ENCODE data around the gene PLCB2. TPM values are rescaled to one million over a fixed set of nuclear protein-coding genes. Genes with fewer than 3 reads are reported as not detected.

The PLCB2 gene
- polyA plus RNA-seq, 1 donor (not counting 4 experiments of a cell fraction or from before 2014, with no cell fraction given): 0.73 TPM

GRCh38 chr15:40241269-40242212 lies 66.2 kb downstream of the PLCB2 start:
- H3K9me1 ChIP-seq (ENCODE audit: control insufficient read depth, extremely low read depth, insufficient read depth, low read length): peaks cover 8% of the 10 kb centered on the region
- peak overlapping the region; percentile 53 to 85 (median 81) for H3K4me3 ChIP-seq (ENCODE audit: control insufficient read depth in 2 of 3, extremely low read depth in 1 of 3, insufficient read depth in 2 of 3, low read depth in 1 of 3, low read length in 3 of 3)
- no peaks in the 10 kb centered on the region for H3K27me3 ChIP-seq (ENCODE audit: control insufficient read depth, extremely low read depth, insufficient read depth, low read length)
- no peak for TF ChIP-seq CTCF (optimal IDR thresholded peaks at IDR 0.05 in 1 of 3, IDR thresholded peaks at IDR 0.05 in 1 of 3, conservative IDR thresholded peaks at IDR 0.05 in 1 of 3; ENCODE audit: extremely low read depth in 1 of 3, insufficient read depth in 2 of 3, low read length in 3 of 3)
- TF ChIP-seq EZH2 (IDR thresholded peaks at IDR 0.05; ENCODE audit: low read length): no peak
- H3K36me3 ChIP-seq (ENCODE audit: control insufficient read depth in 2 of 2, extremely low read depth in 1 of 2, insufficient read depth in 2 of 2, low read length in 2 of 2): no peaks in the 10 kb centered on the region
- H3K79me2 ChIP-seq (ENCODE audit: control insufficient read depth, insufficient read depth, low read length): peaks cover 10% of the 10 kb centered on the region
- H3K4me2 ChIP-seq (ENCODE audit: control insufficient read depth, extremely low read depth, insufficient read depth, low read depth, low read length): peak overlapping the region; percentile 98
- peak overlapping the region; percentile 91 for H3K27ac ChIP-seq (ENCODE audit: control insufficient read depth, insufficient read depth, low read length)
- H4K20me1 ChIP-seq (ENCODE audit: control insufficient read depth, extremely low read depth, insufficient read depth, low read length): no peaks in the 10 kb centered on the region
- no peaks in the 10 kb centered on the region for H3K9me3 ChIP-seq (ENCODE audit: control insufficient read depth, low read depth, low read length)
- H3K9ac ChIP-seq (ENCODE audit: control insufficient read depth, extremely low read depth, insufficient read depth, low read length): peak overlapping the region; percentile 86
- peaks cover 71% of the 10 kb centered on the region for H3K4me1 ChIP-seq (ENCODE audit: control insufficient read depth, extremely low read depth, insufficient read depth, low read length)
- no peak for FAIRE-seq
- dilution Hi-C loops (cut with MboI; ENCODE audit: extremely low pct_ligation_motif_present, low sequenced_read_pairs): no loop called here
- no peak overlapping the region for H2AFZ ChIP-seq (ENCODE audit: control insufficient read depth, low read length)
- DNase-seq (ENCODE audit: low read depth, low spot score): no peak

GRCh38 chr15:40240619-40241221 lies 67.0 kb downstream of the PLCB2 start:
- Histone ChIP-seq H3K36me3 (ENCODE audit: control insufficient read depth in 2 of 2, extremely low read depth in 1 of 2, insufficient read depth in 2 of 2, low read length in 2 of 2) (no peaks in the 10 kb centered on the region), H3K27me3 (ENCODE audit: control insufficient read depth, extremely low read depth, insufficient read depth, low read length) (no peaks in the 10 kb centered on the region), H3K4me2 (ENCODE audit: control insufficient read depth, extremely low read depth, insufficient read depth, low read depth, low read length) (peak overlapping the region; percentile 98), H2AFZ (ENCODE audit: control insufficient read depth, low read length) (peak overlapping the region; percentile 1), H3K9me1 (ENCODE audit: control insufficient read depth, extremely low read depth, insufficient read depth, low read length) (peaks cover 8% of the 10 kb centered on the region), H3K79me2 (ENCODE audit: control insufficient read depth, insufficient read depth, low read length) (peaks cover 10% of the 10 kb centered on the region), H3K4me1 (ENCODE audit: control insufficient read depth, extremely low read depth, insufficient read depth, low read length) (peaks cover 63% of the 10 kb centered on the region), H3K4me3 (ENCODE audit: control insufficient read depth in 2 of 3, extremely low read depth in 1 of 3, insufficient read depth in 2 of 3, low read depth in 1 of 3, low read length in 3 of 3) (peak overlapping the region; percentile 53 to 85 (median 81)), H3K27ac (ENCODE audit: control insufficient read depth, insufficient read depth, low read length) (peak overlapping the region; percentile 91), H3K9me3 (ENCODE audit: control insufficient read depth, low read depth, low read length) (no peaks in the 10 kb centered on the region), H4K20me1 (ENCODE audit: control insufficient read depth, extremely low read depth, insufficient read depth, low read length) (no peaks in the 10 kb centered on the region), H3K9ac (ENCODE audit: control insufficient read depth, extremely low read depth, insufficient read depth, low read length) (peak overlapping the region; percentile 86)
- DNase-seq (ENCODE audit: low read depth, low spot score): no peak
- dilution Hi-C loops (cut with MboI; ENCODE audit: extremely low pct_ligation_motif_present, low sequenced_read_pairs): no loop called here
- peak; percentile 71 for FAIRE-seq
- no peak for TF ChIP-seq EZH2 (IDR thresholded peaks at IDR 0.05; ENCODE audit: low read length)

All from keratinocyte (primary cell).